GM21423 (cell line): ENCODE measurements around the gene PMEL.
"Not testable (repeated sequence)": the region's sequence is repeated elsewhere in the genome, so short reads cannot be mapped to it uniquely, and the experiment has no call there.

ENCODE experiments used
- ATAC-seq: cut with Tn5 transposase; IDR thresholded peaks from one replicate; pipeline ENCODE4 v1.9.1; 2021; ENCODE audit warnings: mild to moderate bottlenecking, moderate library complexity; ENCODE audit not compliant: unreplicated experiment

The PMEL gene

GRCh38 chr12:55983232-55983842, 17.5 kb upstream of the PMEL start:
- no peak for ATAC-seq

GRCh38 chr12:55982319-55982936, 16.6 kb upstream of the PMEL start:
- peak; percentile 83 for ATAC-seq

- not testable (repeated sequence) for ATAC-seq
Observed at GRCh38 chr12:55981882-55982281, 16.0 kb upstream of the PMEL start.

DNA sequence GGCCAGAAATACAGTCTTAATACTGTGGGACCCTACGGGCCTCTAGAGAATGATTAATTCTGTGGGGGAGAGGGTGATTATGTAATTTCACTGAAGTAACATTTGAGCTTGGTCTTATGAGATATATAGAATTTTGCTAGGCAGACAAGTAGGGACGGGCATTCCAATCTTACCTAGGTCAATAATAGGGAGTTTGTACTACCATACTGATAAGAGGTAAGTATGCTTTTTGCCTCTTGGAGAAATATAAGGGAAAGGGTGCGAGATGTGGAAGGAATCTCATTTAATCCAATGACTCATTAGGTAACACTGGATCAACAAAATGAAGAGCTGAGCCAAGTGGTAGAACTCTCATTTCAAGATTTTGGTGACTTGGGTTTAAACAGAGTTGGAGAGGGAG, 13.2 kb upstream of the PMEL start:
- no peak for ATAC-seq

DNA sequence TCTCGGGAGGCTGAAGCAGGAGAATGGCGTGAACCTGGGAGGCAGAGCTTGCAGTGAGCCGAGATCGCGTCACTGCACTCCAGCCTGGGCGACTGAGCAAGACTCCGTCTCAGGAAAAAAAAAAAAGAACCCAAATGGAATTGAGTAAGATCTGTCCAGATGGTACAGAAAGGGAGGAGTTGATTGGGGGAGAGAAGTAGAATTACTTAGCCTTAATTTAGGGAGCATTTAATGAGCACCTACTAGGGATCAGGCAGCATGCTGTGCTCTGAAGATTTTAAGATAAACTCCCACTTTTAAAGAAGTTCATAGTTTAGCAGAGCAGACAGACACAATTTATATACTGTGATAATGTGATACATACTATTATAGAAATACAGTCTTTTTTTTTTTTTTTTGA, 12.6 kb upstream of the PMEL start:
- no peak for ATAC-seq

- peak; percentile 10 for ATAC-seq
Observed at GRCh38 chr12:55974308-55974730, 8.5 kb upstream of the PMEL start.

- peak; percentile 87 for ATAC-seq
Observed at GRCh38 chr12:55973599-55974307, 7.9 kb upstream of the PMEL start, which contains the start of gene RAB5B. TSS of gene RAB5B (plus strand) at chr12:55974078. CDS start at chr12:55986961, 12,883 bp downstream.

DNA sequence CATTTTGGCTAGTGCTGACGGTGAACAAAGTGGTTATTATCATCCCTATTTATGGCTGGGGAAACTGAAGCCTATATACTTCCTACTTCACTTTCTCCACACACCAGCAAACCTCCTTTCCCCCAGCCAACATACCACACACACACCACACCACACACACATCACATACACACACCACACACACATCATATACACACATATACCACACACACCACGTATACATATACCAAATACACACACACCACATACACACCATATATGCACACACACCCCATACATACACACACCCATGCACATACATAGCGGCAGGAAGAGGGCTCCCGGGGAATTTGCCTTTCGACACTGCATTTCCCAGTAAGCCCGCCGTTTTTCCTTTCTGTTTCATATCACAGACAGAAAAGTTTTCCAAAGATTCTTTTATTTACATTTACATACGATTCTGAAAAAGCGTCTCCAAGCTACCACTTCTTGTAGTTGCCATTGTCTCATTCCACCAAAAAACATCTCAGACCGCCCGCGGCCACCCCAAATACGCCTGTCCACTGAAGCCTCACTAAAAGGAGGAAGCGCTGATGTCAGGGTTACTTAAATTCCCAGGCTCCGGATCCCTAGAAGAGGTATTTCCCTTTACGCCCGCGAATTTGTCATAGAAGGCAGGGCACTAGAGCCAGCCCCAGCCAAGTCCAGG, 7.2 kb upstream of the PMEL start:
- no peak for ATAC-seq

DNA sequence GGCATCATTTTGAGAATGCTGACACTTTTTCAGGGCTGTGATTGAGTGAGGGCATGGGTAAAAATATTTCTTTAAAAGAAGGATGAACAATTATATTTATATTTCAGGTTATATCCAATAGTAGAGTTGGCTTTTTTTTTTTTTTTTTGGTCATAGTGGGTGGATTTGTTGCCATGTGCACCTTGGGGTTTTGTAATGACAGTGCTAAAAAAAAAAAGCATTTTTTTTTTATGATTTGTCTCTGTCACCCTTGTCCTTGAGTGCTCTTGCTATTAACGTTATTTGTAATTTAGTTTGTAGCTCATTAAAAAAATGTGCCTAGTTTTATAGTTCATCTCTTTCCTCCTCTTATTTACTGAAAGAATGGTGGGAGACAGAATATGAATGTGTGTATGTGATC, 6.6 kb upstream of the PMEL start:
- ATAC-seq: no peak

- no peak for ATAC-seq
Observed at GRCh38 chr12:55972042-55972441, 6.2 kb upstream of the PMEL start.

DNA sequence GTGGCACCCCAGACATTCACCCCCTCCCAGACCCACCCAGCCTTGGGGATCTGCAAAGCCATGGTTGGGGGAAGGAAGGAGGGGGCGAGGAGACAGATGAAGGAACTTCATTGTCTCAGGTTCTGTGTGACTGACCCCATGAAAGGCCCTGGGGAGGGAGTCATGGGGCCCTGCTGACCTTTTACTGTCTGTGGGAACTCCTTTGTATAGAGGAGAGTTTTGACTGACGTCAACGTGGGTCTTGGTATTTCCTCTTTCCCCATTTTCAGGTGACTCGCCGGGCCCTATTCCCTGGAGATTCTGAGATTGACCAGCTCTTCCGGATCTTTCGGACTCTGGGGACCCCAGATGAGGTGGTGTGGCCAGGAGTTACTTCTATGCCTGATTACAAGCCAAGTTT, 4.9 kb upstream of the PMEL start:
- ATAC-seq: no peak

GRCh38 chr12:55969356-55969755, 3.5 kb upstream of the PMEL start:
- ATAC-seq: no peak

- peak; percentile 97 for ATAC-seq
Observed at GRCh38 chr12:55966408-55967281, 803 bp upstream of the PMEL start, which contains the start of gene CDK2. TSS of gene CDK2 (plus strand) at chr12:55966830. CDS start at chr12:55967009, 179 bp downstream.

- no peak for ATAC-seq
Observed at GRCh38 chr12:55965240-55965639, 602 bp downstream of the PMEL start.

DNA sequence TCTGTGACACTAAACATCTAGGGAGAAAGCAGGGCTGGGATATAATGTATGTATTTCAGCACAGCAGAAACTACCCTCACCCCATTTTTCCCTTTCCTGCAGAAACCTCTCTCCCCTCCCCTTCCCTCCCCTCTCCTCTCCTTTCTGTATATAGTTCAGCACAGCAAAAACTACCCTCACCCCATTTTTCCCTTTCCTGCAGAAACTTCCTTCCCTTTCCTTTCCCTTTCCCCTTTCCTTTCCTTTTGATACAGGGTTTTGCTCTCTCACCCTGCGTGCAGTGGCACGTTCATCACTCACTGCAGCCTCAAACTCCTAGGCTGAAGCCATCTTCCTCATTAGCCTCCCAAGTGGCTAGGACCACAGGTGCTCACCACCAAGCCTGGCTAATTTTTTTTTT, 2.1 kb downstream of the PMEL start:
- ATAC-seq: no peak

DNA sequence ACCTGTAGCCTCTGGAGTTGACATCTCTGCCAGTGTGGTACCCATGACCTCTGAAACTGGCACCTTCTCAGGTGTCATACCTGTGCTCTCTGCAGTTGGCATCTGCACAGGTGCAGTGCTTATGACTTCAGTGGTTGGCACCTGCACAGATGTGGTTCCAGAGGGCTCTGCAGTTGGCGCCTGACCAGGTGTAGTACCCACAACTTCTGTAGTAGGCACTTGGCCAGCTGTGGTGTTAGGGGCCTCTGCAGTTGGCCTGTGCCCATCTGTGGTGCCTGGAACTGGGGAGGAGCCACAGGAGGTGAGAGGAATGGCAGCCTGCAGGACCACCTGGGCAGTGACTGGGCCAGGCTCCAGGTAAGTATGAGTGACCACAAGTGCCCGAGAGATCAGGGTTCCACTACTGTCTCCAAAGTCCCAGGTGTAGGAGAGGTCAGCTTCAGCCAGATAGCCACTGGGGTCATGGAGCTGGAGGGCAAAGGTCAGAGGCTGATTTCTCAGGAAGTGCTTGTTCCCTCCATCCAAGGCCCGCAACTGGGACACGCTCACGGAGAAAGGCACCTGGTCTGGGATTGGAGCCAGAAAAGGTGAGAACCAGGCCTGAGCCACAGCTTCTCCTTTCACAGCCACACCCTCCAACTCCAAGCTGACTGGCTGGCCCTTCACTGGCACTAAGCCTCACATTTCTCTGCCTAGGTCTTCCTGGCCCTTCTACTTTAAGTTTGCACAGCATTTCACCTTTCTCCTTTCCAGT, 8.6 kb downstream of the PMEL start:
- no peak for ATAC-seq

DNA sequence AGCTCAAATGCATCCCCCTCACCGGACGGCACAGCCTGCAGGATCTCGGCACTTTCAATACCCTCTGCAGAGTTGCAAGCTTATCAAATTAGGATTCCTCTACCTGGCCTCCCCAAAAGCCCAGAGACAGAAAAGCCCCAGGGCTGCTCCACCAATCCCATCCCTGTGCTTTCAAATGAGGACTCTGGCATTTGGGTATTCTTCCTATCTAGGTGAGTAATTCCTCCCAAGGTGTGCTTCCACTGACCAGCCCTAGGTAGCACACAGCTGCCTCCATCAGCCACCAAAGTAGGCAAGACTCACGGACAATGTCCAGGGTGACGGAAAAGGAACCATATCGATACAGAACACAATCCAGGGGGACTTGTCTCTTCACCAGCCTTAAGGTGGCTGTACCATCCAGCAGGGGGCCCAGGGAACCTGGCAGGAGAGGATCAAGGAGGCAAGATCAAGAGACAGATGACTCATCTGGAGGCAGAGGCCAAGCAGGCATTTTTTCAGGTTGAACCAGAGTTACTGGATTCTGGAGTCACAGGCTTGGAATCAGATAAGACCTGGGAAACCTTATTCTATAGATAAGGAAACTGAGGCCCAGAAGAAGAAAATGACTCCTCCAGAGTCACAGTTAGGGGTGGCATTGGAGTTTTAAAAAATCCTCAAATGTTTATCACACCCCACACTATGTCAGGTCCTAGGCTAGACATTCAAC, 9.9 kb downstream of the PMEL start:
- ATAC-seq: no peak

DNA sequence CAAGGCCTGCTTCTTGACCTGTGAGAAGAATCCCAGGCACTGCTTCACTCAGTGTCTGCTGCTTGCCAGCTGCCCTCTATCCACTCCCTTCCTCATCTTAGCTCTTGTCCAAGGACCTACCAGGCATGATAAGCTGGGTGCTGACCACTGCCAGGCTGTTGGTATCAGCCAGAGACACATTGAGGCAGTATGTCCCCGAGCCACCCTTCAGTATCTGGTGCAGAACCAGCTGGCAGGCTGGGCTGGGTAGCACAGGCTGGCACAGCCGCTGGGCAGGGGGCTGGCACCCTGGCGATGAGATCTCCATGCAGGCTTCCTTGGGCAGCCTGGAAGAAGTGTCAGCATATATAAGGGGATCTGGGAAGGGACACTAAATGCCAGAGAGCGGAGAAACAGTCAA, 10.5 kb downstream of the PMEL start:
- ATAC-seq: no peak

DNA sequence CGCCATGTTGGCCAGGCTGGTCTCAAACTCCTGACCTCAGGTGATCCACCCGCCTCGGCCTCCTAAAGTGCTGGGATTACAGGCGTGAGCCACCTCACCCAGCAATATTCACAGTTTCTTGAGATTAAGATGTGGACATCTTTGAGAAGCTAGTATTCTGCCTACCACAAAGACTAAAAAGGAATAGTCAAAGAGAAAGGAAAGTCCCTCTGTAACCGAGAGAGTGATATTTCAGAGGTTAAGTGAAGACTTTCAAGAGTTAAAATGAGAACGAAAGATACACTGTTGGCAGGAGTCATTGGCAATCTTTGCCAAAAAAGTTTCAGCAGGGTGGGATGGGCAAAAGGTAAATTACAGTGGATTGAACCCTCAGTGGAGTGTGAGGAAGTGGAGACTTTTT, 19.3 kb downstream of the PMEL start:
- no peak for ATAC-seq
